WTC11 (cell line): ENCODE data around the gene COG3. TPM values are rescaled to one million over a fixed set of nuclear protein-coding genes. Genes with fewer than 3 reads are reported as not detected.

Experiments
- ATAC-seq: fragments of 200-7000 bp; cut with Tn5 transposase; 2 replicates; pipeline ENCODE4 v1.10.0; 2021; ENCODE audit warnings: mild to moderate bottlenecking, moderate library complexity
- CTCF ChIA-PET: fragments of 300-600 bp; sonication (Branson Sonifier 250); formaldehyde crosslinking; loops from one replicate; lab custom pipeline; 2021; ENCODE audit warnings: antibody characterized with exemption; lab: Charles Lee
- POLR2A ChIA-PET: fragments of 350-600 bp; sonication (Branson Sonifier 250); formaldehyde crosslinking; loops from one replicate; lab custom pipeline; 2021; ENCODE audit warnings: antibody characterized with exemption; lab: Charles Lee
- DNase-seq: peaks from one replicate; pipeline ENCODE4 v3.0.0; 2021; ENCODE audit warnings: low spot score
- H3K27ac Mint-ChIP-seq: 2 replicates; pipeline ENCODE4 v1.8.0; 2021; ENCODE audit warnings: mixed read lengths
- H3K27me3 Mint-ChIP-seq: 2 replicates; pipeline ENCODE4 v1.8.0; 2021; ENCODE audit warnings: low read depth, mild to moderate bottlenecking, moderate library complexity, mixed read lengths
- H3K36me3 Mint-ChIP-seq: 2 replicates; pipeline ENCODE4 v1.8.0; 2021; ENCODE audit warnings: mixed read lengths
- H3K4me1 Mint-ChIP-seq: 2 replicates; pipeline ENCODE4 v1.8.0; 2022; ENCODE audit warnings: mixed read lengths
- H3K4me3 Mint-ChIP-seq: 2 replicates; pipeline ENCODE4 v1.8.0; 2021; ENCODE audit warnings: mild to moderate bottlenecking, moderate library complexity, mixed read lengths
- H3K9me3 Mint-ChIP-seq: 2 replicates; pipeline ENCODE4 v1.8.0; 2021; ENCODE audit warnings: mixed read lengths
- ATF1 ChIP-seq: sonication (generic); formaldehyde crosslinking; IDR thresholded peaks from 2 replicates; pipeline ENCODE4 v1.8.1; 2023; ENCODE audit warnings: mild to moderate bottlenecking, moderate library complexity, missing genetic modification reagents
- CREB1 ChIP-seq: sonication (generic); formaldehyde crosslinking; IDR thresholded peaks from 2 replicates; pipeline ENCODE4 v1.8.0; 2023; ENCODE audit warnings: mild to moderate bottlenecking, missing genetic modification reagents
- EMX1 ChIP-seq: fragments of 250-450 bp; sonication (Bioruptor Pico); IDR thresholded peaks from 2 replicates; pipeline ENCODE4 v1.8.0; 2021; ENCODE audit warnings: mild to moderate bottlenecking
- ETV6 ChIP-seq: sonication (generic); formaldehyde crosslinking; IDR thresholded peaks from 2 replicates; pipeline ENCODE4 v1.8.1; 2022; ENCODE audit warnings: mild to moderate bottlenecking, missing genetic modification reagents
- FOXJ3 ChIP-seq: sonication (generic); formaldehyde crosslinking; IDR thresholded peaks from 2 replicates; pipeline ENCODE4 v1.9.0; 2021; ENCODE audit warnings: missing genetic modification reagents, mild to moderate bottlenecking, borderline replicate concordance
- GABPB1 ChIP-seq: sonication (generic); formaldehyde crosslinking; IDR thresholded peaks from 2 replicates; pipeline ENCODE4 v1.8.1; 2023; ENCODE audit warnings: mild to moderate bottlenecking, missing genetic modification reagents
- GRHL2 ChIP-seq: fragments of 250-450 bp; sonication (Bioruptor Pico); IDR thresholded peaks from 2 replicates; pipeline ENCODE4 v1.8.0; 2022; ENCODE audit warnings: mild to moderate bottlenecking, moderate library complexity; ENCODE audit not compliant: insufficient replicate concordance, severe bottlenecking
- GTF2I ChIP-seq: fragments of 250-450 bp; sonication (Bioruptor Pico); conservative IDR thresholded peaks from 2 replicates; pipeline ENCODE4 v1.4.0; 2021; ENCODE audit warnings: mild to moderate bottlenecking
- IRF2 ChIP-seq: sonication (generic); formaldehyde crosslinking; IDR thresholded peaks from 2 replicates; pipeline ENCODE4 v1.8.0; 2022; ENCODE audit warnings: low read depth, missing genetic modification reagents, borderline replicate concordance
- OVOL2 ChIP-seq: fragments of 250-450 bp; sonication (Bioruptor Pico); IDR thresholded peaks from 2 replicates; pipeline ENCODE4 v1.9.0; 2021; ENCODE audit warnings: mild to moderate bottlenecking, borderline replicate concordance
- ZNF263 ChIP-seq: sonication (generic); formaldehyde crosslinking; IDR thresholded peaks from 2 replicates; pipeline ENCODE4 v1.8.1; 2022; ENCODE audit warnings: low read depth, mild to moderate bottlenecking, moderate library complexity, missing genetic modification reagents
- ZNF423 ChIP-seq: fragments of 250-450 bp; sonication (Bioruptor Pico); IDR thresholded peaks from 2 replicates; pipeline ENCODE4 v2.1.2; 2022; ENCODE audit warnings: mild to moderate bottlenecking, moderate library complexity
- total RNA-seq: library from RNA; stranded (reverse); gene quantifications from 3 replicates; pipeline ENCODE4 v1.2.3, GENCODE V29; 2021
- TF ChIP-seq, protein P1 (sequence below): sonication (generic); formaldehyde crosslinking; IDR thresholded peaks from 2 replicates; pipeline ENCODE4 v1.8.0; 2022; ENCODE audit warnings: mild to moderate bottlenecking, missing genetic modification reagents
- TF ChIP-seq, protein P2 (sequence below): sonication (generic); formaldehyde crosslinking; IDR thresholded peaks from 2 replicates; pipeline ENCODE4 v1.8.0; 2022; ENCODE audit warnings: mild to moderate bottlenecking, missing genetic modification reagents
- TF ChIP-seq, protein P3 (sequence below): sonication (generic); formaldehyde crosslinking; IDR thresholded peaks from 2 replicates; pipeline ENCODE4 v1.8.1; 2022; ENCODE audit warnings: mild to moderate bottlenecking, moderate library complexity, missing genetic modification reagents
- TF ChIP-seq, protein P4 (sequence below): sonication (generic); formaldehyde crosslinking; IDR thresholded peaks from 2 replicates; pipeline ENCODE4 v1.8.1; 2023; ENCODE audit warnings: mild to moderate bottlenecking, missing genetic modification reagents, moderate library complexity
- TF ChIP-seq, protein P5 (sequence below): fragments of 250-450 bp; sonication (Bioruptor Pico); IDR thresholded peaks from 2 replicates; pipeline ENCODE4 v1.9.0; 2021; ENCODE audit warnings: mild to moderate bottlenecking
- TF ChIP-seq, protein P6 (sequence below): sonication (generic); formaldehyde crosslinking; IDR thresholded peaks from 2 replicates; pipeline ENCODE4 v1.8.0; 2022; ENCODE audit warnings: mild to moderate bottlenecking, missing genetic modification reagents
- TF ChIP-seq, protein P7 (sequence below): sonication (generic); formaldehyde crosslinking; IDR thresholded peaks from 2 replicates; pipeline ENCODE4 v1.8.1; 2022; ENCODE audit warnings: missing genetic modification reagents, borderline replicate concordance

COG3 gene
- total RNA-seq, 1 experiment from 2014 or later: 21.6 TPM

DNA sequence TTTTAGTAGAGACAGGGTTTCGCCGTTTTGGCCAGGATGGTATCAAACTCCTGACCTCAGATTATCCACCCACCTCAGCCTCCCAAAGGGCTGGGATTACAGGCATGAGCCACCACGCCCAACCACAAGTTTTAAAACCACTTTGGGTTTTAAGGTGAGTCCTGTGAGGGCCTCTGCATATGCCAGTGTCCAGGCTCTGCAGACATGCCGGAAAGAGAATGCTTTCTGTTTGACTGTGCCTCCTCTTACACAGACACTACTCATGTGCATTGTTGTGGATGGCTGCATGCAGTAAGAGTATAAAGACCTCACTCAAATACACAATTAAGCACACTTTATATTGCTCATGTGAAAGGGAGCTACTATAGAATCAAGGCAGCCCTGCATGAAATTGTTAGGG, 25.7 kb upstream of the COG3 start (continued):
- TF ChIP-seq, protein P1, sequence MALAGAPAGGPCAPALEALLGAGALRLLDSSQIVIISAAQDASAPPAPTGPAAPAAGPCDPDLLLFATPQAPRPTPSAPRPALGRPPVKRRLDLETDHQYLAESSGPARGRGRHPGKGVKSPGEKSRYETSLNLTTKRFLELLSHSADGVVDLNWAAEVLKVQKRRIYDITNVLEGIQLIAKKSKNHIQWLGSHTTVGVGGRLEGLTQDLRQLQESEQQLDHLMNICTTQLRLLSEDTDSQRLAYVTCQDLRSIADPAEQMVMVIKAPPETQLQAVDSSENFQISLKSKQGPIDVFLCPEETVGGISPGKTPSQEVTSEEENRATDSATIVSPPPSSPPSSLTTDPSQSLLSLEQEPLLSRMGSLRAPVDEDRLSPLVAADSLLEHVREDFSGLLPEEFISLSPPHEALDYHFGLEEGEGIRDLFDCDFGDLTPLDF (CRISPR knock-in tag): no peak
- no peak for TF ChIP-seq GRHL2 (CRISPR knock-in tag)

DNA sequence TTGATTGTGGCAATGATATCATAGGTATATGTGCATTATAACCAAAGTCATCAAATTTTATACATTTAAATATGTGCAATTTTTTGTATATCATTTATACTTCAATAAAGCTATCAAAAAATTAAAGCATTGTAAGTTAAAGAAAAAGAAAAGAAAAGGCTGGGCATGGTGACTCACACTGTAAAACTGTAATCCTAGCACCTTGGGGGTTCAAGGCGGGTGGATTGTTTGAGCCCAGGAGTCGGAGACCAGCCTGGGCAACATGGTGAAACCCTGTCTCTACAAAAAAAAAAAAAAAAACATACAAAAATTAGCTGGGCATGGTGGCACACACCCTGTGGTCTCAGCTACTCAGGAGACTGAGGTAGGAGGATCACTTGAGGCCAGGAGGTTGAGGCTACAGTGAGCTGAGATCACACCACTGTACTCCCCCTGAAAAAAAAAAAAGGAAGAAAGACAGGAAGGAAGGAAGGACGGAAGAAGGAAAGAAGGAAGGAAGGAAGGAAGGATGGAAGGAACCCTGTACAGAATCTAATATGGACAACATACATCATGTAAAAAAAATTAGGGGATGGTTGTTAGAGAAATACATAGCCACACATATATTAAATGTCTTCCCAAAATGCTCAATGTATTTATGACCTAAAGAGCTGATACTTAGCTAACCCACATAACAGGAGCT, 24.8 kb upstream of the COG3 start:
- ATAC-seq (no peak), DNase-seq (no peak)
- Mint-ChIP-seq H3K27ac (no peak overlapping the region), H3K4me3 (no peak overlapping the region), H3K9me3 (no peaks in the 10 kb centered on the region), H3K4me1 (peaks cover 11% of the 10 kb centered on the region), H3K27me3 (0 out of 2 replicates have a peak, but pooled peaks cover 3% of the 10 kb centered on the region), H3K36me3 (no peaks in the 10 kb centered on the region)
- TF ChIP-seq, protein P2, sequence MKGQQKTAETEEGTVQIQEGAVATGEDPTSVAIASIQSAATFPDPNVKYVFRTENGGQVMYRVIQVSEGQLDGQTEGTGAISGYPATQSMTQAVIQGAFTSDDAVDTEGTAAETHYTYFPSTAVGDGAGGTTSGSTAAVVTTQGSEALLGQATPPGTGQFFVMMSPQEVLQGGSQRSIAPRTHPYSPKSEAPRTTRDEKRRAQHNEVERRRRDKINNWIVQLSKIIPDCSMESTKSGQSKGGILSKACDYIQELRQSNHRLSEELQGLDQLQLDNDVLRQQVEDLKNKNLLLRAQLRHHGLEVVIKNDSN (CRISPR knock-in tag): no peak
- no peak for TF ChIP-seq CREB1 (CRISPR knock-in tag)
- ChIA-PET POLR2A (interaction anchor here (0.6 kb wide), 1 partner anchor 11 kb away, joined by 3 read pairs; no protein-coding TSS in a partner anchor), CTCF (interaction anchor here (0.7 to 1.6 kb wide), 3 partner anchors 33 to 69 kb away, joined by 3 to 5 read pairs (median 5); no protein-coding TSS in a partner anchor)

DNA sequence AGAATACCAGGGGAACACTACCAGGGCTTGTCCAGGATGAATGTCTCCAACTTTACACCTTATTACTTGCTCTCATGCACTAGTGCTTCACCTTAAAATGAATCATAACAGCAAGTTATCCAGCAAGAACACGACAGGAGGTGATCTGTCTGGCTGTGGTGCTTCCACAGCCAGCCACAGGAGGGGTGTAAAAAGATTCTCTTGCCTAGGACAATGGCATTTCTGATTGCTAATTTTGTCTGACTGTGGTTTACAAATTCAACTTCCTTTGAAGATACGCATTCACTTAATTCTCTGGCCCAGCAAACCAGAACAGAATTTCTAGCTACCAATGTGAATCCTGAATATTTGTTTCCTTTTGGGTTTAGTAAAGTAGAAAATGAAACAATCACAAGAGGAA, 23.1 kb upstream of the COG3 start:
- Mint-ChIP-seq H3K9me3 (no peaks in the 10 kb centered on the region), H3K27me3 (0 out of 2 replicates have a peak, but pooled peaks cover 3% of the 10 kb centered on the region)
- CTCF ChIA-PET: no interaction called here
- no peak for ATAC-seq
- no peak for TF ChIP-seq ETV6
- TF ChIP-seq FOXJ3: no peak
- TF ChIP-seq ATF1 (CRISPR knock-in tag): no peak
- TF ChIP-seq, protein P3, sequence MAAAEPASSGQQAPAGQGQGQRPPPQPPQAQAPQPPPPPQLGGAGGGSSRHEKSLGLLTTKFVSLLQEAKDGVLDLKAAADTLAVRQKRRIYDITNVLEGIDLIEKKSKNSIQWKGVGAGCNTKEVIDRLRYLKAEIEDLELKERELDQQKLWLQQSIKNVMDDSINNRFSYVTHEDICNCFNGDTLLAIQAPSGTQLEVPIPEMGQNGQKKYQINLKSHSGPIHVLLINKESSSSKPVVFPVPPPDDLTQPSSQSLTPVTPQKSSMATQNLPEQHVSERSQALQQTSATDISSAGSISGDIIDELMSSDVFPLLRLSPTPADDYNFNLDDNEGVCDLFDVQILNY (CRISPR knock-in tag): no peak
- TF ChIP-seq OVOL2 (CRISPR knock-in tag): no peak
- TF ChIP-seq, protein P4, sequence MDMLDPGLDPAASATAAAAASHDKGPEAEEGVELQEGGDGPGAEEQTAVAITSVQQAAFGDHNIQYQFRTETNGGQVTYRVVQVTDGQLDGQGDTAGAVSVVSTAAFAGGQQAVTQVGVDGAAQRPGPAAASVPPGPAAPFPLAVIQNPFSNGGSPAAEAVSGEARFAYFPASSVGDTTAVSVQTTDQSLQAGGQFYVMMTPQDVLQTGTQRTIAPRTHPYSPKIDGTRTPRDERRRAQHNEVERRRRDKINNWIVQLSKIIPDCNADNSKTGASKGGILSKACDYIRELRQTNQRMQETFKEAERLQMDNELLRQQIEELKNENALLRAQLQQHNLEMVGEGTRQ (CRISPR knock-in tag): no peak
- no peak for TF ChIP-seq EMX1 (CRISPR knock-in tag)
- TF ChIP-seq, protein P5, sequence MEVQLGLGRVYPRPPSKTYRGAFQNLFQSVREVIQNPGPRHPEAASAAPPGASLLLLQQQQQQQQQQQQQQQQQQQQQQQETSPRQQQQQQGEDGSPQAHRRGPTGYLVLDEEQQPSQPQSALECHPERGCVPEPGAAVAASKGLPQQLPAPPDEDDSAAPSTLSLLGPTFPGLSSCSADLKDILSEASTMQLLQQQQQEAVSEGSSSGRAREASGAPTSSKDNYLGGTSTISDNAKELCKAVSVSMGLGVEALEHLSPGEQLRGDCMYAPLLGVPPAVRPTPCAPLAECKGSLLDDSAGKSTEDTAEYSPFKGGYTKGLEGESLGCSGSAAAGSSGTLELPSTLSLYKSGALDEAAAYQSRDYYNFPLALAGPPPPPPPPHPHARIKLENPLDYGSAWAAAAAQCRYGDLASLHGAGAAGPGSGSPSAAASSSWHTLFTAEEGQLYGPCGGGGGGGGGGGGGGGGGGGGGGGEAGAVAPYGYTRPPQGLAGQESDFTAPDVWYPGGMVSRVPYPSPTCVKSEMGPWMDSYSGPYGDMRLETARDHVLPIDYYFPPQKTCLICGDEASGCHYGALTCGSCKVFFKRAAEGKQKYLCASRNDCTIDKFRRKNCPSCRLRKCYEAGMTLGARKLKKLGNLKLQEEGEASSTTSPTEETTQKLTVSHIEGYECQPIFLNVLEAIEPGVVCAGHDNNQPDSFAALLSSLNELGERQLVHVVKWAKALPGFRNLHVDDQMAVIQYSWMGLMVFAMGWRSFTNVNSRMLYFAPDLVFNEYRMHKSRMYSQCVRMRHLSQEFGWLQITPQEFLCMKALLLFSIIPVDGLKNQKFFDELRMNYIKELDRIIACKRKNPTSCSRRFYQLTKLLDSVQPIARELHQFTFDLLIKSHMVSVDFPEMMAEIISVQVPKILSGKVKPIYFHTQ (CRISPR knock-in tag): no peak
- no peak for TF ChIP-seq GTF2I (CRISPR knock-in tag)
- TF ChIP-seq, all 79 proteins: peak for 0
- Mint-ChIP-seq H3K27ac (no peak overlapping the region), H3K4me1 (peaks cover 11% of the 10 kb centered on the region), H3K4me3 (no peak overlapping the region), H3K36me3 (no peaks in the 10 kb centered on the region)
- POLR2A ChIA-PET: no interaction called here
- DNase-seq: no peak

DNA sequence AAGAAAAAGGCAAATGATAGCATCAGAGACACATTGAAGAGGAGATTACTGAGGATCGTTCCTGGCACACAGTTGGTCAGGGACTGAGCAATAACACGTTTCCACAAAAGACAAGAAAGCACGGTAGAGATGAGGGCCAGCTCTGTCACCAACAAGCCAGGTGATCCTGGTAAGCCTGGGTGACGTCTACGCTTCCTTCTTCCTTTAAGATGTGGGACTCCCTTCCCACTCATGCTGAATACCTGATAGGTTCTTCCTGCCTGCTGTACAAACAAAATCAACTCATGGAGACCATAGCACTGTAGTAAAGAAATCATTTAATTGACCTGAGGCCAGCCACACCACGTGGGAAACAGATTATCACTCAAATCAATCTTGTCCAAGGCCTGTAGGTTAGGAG, 19.7 kb upstream of the COG3 start:
- Mint-ChIP-seq H3K27ac (no peak overlapping the region), H3K36me3 (no peaks in the 10 kb centered on the region), H3K9me3 (no peaks in the 10 kb centered on the region), H3K4me3 (no peak overlapping the region), H3K27me3 (0 out of 2 replicates have a peak, but pooled peaks cover 3% of the 10 kb centered on the region), H3K4me1 (peaks cover 19% of the 10 kb centered on the region)
- ATAC-seq (no peak), DNase-seq (no peak)
- ChIA-PET POLR2A (no interaction called here), CTCF (no interaction called here)
- TF ChIP-seq, protein P6, sequence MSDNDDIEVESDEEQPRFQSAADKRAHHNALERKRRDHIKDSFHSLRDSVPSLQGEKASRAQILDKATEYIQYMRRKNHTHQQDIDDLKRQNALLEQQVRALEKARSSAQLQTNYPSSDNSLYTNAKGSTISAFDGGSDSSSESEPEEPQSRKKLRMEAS: no peak
- TF ChIP-seq, protein P2 (CRISPR knock-in tag): no peak
- no peak for TF ChIP-seq ZNF423 (CRISPR knock-in tag)
- no peak for TF ChIP-seq ZNF263 (CRISPR knock-in tag)
- TF ChIP-seq, protein P7, sequence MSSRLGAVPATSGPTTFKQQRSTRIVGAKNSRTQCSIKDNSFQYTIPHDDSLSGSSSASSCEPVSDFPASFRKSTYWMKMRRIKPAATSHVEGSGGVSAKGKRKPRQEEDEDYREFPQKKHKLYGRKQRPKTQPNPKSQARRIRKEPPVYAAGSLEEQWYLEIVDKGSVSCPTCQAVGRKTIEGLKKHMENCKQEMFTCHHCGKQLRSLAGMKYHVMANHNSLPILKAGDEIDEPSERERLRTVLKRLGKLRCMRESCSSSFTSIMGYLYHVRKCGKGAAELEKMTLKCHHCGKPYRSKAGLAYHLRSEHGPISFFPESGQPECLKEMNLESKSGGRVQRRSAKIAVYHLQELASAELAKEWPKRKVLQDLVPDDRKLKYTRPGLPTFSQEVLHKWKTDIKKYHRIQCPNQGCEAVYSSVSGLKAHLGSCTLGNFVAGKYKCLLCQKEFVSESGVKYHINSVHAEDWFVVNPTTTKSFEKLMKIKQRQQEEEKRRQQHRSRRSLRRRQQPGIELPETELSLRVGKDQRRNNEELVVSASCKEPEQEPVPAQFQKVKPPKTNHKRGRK (CRISPR knock-in tag): no peak
- no peak for TF ChIP-seq GABPB1 (CRISPR knock-in tag)
- TF ChIP-seq IRF2: no peak
